Keratinocyte (primary cell): ENCODE results near the gene STOM.

Experiments used
- CTCF ChIP-seq, 3 experiments: IDR thresholded peaks in 1 of 3; conservative IDR thresholded peaks in 1 of 3; optimal IDR thresholded peaks in 1 of 3; 2 replicates in 2 of 3; 3 replicates in 1 of 3; pipeline versions ENCODE3 to v1.5.1; 2011; ENCODE audit warnings: low read length in 3 of 3, mild to moderate bottlenecking in 3 of 3, moderate library complexity in 2 of 3, control low read depth in 1 of 3, inconsistent platforms in 1 of 3; ENCODE audit not compliant: insufficient read depth in 2 of 3; ENCODE audit errors: extremely low read depth in 1 of 3
- EZH2 ChIP-seq: IDR thresholded peaks from one replicate; pipeline ENCODE4 v1.6.1; 2012; ENCODE audit warnings: inconsistent platforms, mild to moderate bottlenecking, low read length, moderate library complexity

- TF ChIP-seq EZH2 (no peak), CTCF (optimal IDR thresholded peaks at IDR 0.05 in 1 of 3, IDR thresholded peaks at IDR 0.05 in 1 of 3, conservative IDR thresholded peaks at IDR 0.05 in 1 of 3; ENCODE audit: extremely low read depth in 1 of 3, insufficient read depth in 2 of 3, low read length in 3 of 3) (no peak)
These were observed 16.6 kb upstream of the STOM start for GRCh38 chr9:121386442-121387175.
